IMR-90 (cell line): ENCODE results near the gene RAB3C. TPM values are rescaled to one million over a fixed set of nuclear protein-coding genes. Genes with fewer than 3 reads are reported as not detected.

Source experiments
- ATAC-seq: fragments of 200-7000 bp; cut with Tn5 transposase; 2 replicates; pipeline ENCODE4 v1.9.1; 2020; ENCODE audit warnings: low read depth, mild to moderate bottlenecking, moderate library complexity
- BruUV-seq: library from RNA; stranded (reverse); fragments of 400-500 nt; replicated peaks from 2 replicates; lab custom pipeline; 2021; lab: Mats Ljungman, UMichigan
- CTCF ChIA-PET: fragments of 300-600 bp; formaldehyde crosslinking; extraction: SDS; loops from one replicate; lab custom pipeline; 2021; ENCODE audit warnings: antibody characterized with exemption; lab: Yijun Ruan, JAX
- POLR2A ChIA-PET: fragments of 300-600 bp; sonication (Branson Sonifier 250); formaldehyde crosslinking; loops from one replicate; lab custom pipeline; 2022; ENCODE audit warnings: antibody characterized with exemption; ENCODE audit not compliant: unreplicated experiment; lab: Charles Lee
- DNase-seq: peaks from one replicate; pipeline ENCODE4 v3.0.0; 2013
- H2AFZ ChIP-seq: replicated peaks from 2 replicates; pipeline ENCODE3; 2013; ENCODE audit warnings: low read length, mild to moderate bottlenecking; ENCODE audit not compliant: poor library complexity
- H2AK5ac ChIP-seq: 2 replicates; pipeline ENCODE4 v1.6.1; 2013; ENCODE audit warnings: low read depth, low read length, inconsistent platforms
- H2AK9ac ChIP-seq: replicated peaks from 2 replicates; pipeline ENCODE3; 2013; ENCODE audit warnings: mild to moderate bottlenecking, low read depth, low read length, moderate library complexity; ENCODE audit not compliant: poor library complexity
- H2BK120ac ChIP-seq: 2 replicates; pipeline ENCODE4 v1.6.1; 2013; ENCODE audit warnings: low read depth, low read length, inconsistent platforms
- H2BK15ac ChIP-seq: 3 replicates; pipeline ENCODE4 v1.6.1; 2013; ENCODE audit warnings: low read depth, low read length, inconsistent platforms
- H2BK20ac ChIP-seq: 2 replicates; pipeline ENCODE4 v1.6.1; 2013; ENCODE audit warnings: low read depth, mild to moderate bottlenecking, inconsistent platforms, low read length, moderate library complexity
- H2BK5ac ChIP-seq: 2 replicates; pipeline ENCODE4 v1.6.1; 2013; ENCODE audit warnings: mild to moderate bottlenecking, low read depth, low read length, inconsistent platforms; ENCODE audit not compliant: poor library complexity, severe bottlenecking
- H3K14ac ChIP-seq: replicated peaks from 2 replicates; pipeline ENCODE4 v1.6.1; 2013; ENCODE audit warnings: low read depth, low read length, inconsistent platforms
- H3K18ac ChIP-seq: 2 replicates; pipeline ENCODE4 v1.6.1; 2013; ENCODE audit warnings: low read depth, low read length, control low read depth
- H3K23ac ChIP-seq: 2 replicates; pipeline ENCODE4 v1.6.1; 2013; ENCODE audit warnings: low read depth, low read length, inconsistent platforms
- H3K27ac ChIP-seq: 2 replicates; pipeline ENCODE4 v1.5.1; 2013; ENCODE audit warnings: mild to moderate bottlenecking, control low read depth, low read length; ENCODE audit not compliant: insufficient read depth
- H3K27me3 ChIP-seq: 2 replicates; pipeline ENCODE4 v1.6.1; 2013; ENCODE audit warnings: low read length; ENCODE audit not compliant: control insufficient read depth, insufficient read depth
- H3K36me3 ChIP-seq: 2 replicates; pipeline ENCODE4 v1.6.1; 2013; ENCODE audit warnings: low read length, mixed read lengths; ENCODE audit not compliant: control insufficient read depth, insufficient read depth
- H3K4ac ChIP-seq: 2 replicates; pipeline ENCODE4 v1.6.1; 2013; ENCODE audit warnings: low read depth, low read length, inconsistent platforms
- H3K4me1 ChIP-seq: 2 replicates; pipeline ENCODE4 v1.6.1; 2013; ENCODE audit warnings: low read length, mixed read lengths; ENCODE audit not compliant: control insufficient read depth, insufficient read depth
- H3K4me2 ChIP-seq: 2 replicates; pipeline ENCODE4 v1.6.1; 2013; ENCODE audit warnings: low read depth, mild to moderate bottlenecking, control low read depth, low read length, moderate library complexity
- H3K4me3 ChIP-seq: 2 replicates; pipeline ENCODE4 v1.5.1; 2013; ENCODE audit warnings: low read depth, mild to moderate bottlenecking, control low read depth, low read length, moderate library complexity; ENCODE audit not compliant: insufficient read depth
- H3K56ac ChIP-seq: 2 replicates; pipeline ENCODE4 v1.6.1; 2013; ENCODE audit warnings: low read length, inconsistent platforms; ENCODE audit not compliant: insufficient read depth; ENCODE audit errors: extremely low read depth
- H3K79me1 ChIP-seq, 2 experiments: 2 replicates each; pipeline ENCODE4 v1.6.1; 2013; ENCODE audit warnings: low read length in 2 of 2, inconsistent platforms in 1 of 2, low read depth in 1 of 2
- H3K9ac ChIP-seq: 2 replicates; pipeline ENCODE4 v1.6.1; 2013; ENCODE audit warnings: low read depth, low read length, control low read depth
- H3K9me1 ChIP-seq: 2 replicates; pipeline ENCODE4 v1.6.1; 2013; ENCODE audit warnings: low read length, inconsistent platforms; ENCODE audit not compliant: insufficient read depth
- H3K9me3 ChIP-seq: 2 replicates; pipeline ENCODE4 v1.6.1; 2013; ENCODE audit warnings: low read length; ENCODE audit not compliant: control insufficient read depth, insufficient read depth
- H4K20me1 ChIP-seq: 2 replicates; pipeline ENCODE4 v1.6.1; 2013; ENCODE audit warnings: low read length, inconsistent platforms; ENCODE audit not compliant: insufficient read depth
- H4K5ac ChIP-seq: 2 replicates; pipeline ENCODE4 v1.6.1; 2013; ENCODE audit warnings: mild to moderate bottlenecking, low read depth, low read length, control low read depth
- H4K8ac ChIP-seq, 2 experiments: 2 replicates each; pipeline ENCODE4 v1.6.1; 2013; ENCODE audit warnings: low read depth in 2 of 2, low read length in 2 of 2, control low read depth in 1 of 2, inconsistent platforms in 1 of 2
- H4K91ac ChIP-seq: 2 replicates; pipeline ENCODE4 v1.6.1; 2013; ENCODE audit warnings: low read depth, low read length, inconsistent platforms; ENCODE audit not compliant: insufficient read depth
- CHD1 ChIP-seq: IDR thresholded peaks from 2 replicates; pipeline ENCODE4 v1.6.1; 2012; ENCODE audit warnings: low read depth, low read length, improper control_type of control experiment
- FOS ChIP-seq: fragments of 150-350 bp; IDR thresholded peaks from 2 replicates; pipeline ENCODE4 v1.6.1; 2016; ENCODE audit warnings: low read depth, low read length
- MAFK ChIP-seq: IDR thresholded peaks from 2 replicates; pipeline ENCODE4 v1.6.1; 2012; ENCODE audit warnings: low read depth, low read length, improper control_type of control experiment
- MXI1 ChIP-seq: IDR thresholded peaks from 2 replicates; pipeline ENCODE4 v1.6.1; 2012; ENCODE audit warnings: low read depth, mild to moderate bottlenecking, low read length, moderate library complexity, borderline replicate concordance
- NFE2L2 ChIP-seq: fragments of 150-350 bp; IDR thresholded peaks from 2 replicates; pipeline ENCODE4 v1.6.1; 2016; ENCODE audit warnings: low read depth, mild to moderate bottlenecking, low read length
- RCOR1 ChIP-seq: IDR thresholded peaks from 2 replicates; pipeline ENCODE4 v1.6.1; 2012; ENCODE audit warnings: mild to moderate bottlenecking, low read length, improper control_type of control experiment; ENCODE audit not compliant: insufficient replicate concordance
- dilution Hi-C: fragments of 300-500 bp; cut with HindIII; formaldehyde crosslinking; loops from one replicate; pipeline ENCODE4 v1.14.3; 2018; ENCODE audit warnings: low sequenced_read_pairs; ENCODE audit not compliant: unreplicated experiment
- in situ Hi-C: fragments of 300-500 bp; cut with MboI; formaldehyde crosslinking; loops from 3 replicates; pipeline ENCODE4 v1.14.3; 2019; ENCODE audit warnings: low sequenced_read_pairs, inconsistent platforms, mixed read lengths
- intact Hi-C: fragments of 100-400 bp; cut with micrococcal nuclease; formaldehyde crosslinking; loops from 2 replicates; pipeline ENCODE4 v1.10.0; 2022
- polyA plus RNA-seq, 3 experiments: library from polyadenylated mRNA; depleted of rRNA; stranded (reverse); fragments of >200 nt; gene quantifications; 2 replicates each; pipeline ENCODE4 v1.2.3, GENCODE V29; 2012; ENCODE audit warnings: low replicate concordance in 1 of 3
- total RNA-seq: library from RNA; depleted of rRNA; stranded (reverse); fragments of >200 nt; gene quantifications from 2 replicates; pipeline ENCODE4 v1.2.3, GENCODE V29; 2012
- TF ChIP-seq, protein P1 (sequence below): fragments of 150-350 bp; IDR thresholded peaks from 2 replicates; pipeline ENCODE4 v1.6.1; 2016; ENCODE audit warnings: low read depth, mild to moderate bottlenecking, low read length, moderate library complexity, borderline replicate concordance
- TF ChIP-seq, protein P2 (sequence below): conservative IDR thresholded peaks from 2 replicates; pipeline ENCODE4 v1.5.1; 2012; ENCODE audit warnings: mild to moderate bottlenecking, low read depth, low read length, improper control_type of control experiment

Gene RAB3C
- total and polyA plus RNA-seq, 2 of the 4 experiments (the other 2 are of a cell fraction): not detected

DNA sequence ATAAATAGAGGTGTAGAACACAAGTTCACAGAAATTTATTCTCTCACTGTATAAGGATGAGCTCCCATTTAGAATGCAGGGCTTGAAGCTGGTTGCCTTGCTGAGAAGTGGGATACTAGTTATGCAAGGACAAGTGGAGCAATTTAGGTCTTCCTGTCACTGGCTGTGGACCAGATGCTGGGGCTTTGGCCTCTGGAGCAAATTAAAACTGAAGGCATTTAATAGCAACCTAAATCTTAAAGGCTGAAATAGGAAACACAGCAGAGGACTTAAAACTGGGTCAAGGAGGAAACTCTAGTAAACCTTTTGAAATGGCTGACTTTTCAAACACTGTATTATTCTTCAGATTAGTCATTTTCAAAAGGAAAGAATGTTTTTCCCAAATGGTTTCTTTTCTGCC lies 319.4 kb downstream of the RAB3C start:
- Histone ChIP-seq H2BK120ac (no peak overlapping the region), H2AFZ (no peak overlapping the region), H3K9me1 (no peaks in the 10 kb centered on the region), H3K18ac (no peak overlapping the region), H3K9me3 (no peaks in the 10 kb centered on the region), H3K14ac (no peak overlapping the region), H3K9ac (no peak overlapping the region), H2BK20ac (no peak overlapping the region), H3K56ac (no peak overlapping the region), H4K5ac (no peak overlapping the region), H3K36me3 (no peaks in the 10 kb centered on the region), H2BK5ac (no peak overlapping the region), H2AK9ac (no peak overlapping the region), H4K91ac (no peak overlapping the region), H2BK15ac (no peak overlapping the region), H3K4me1 (no peaks in the 10 kb centered on the region), H3K4me3 (no peak overlapping the region), H2AK5ac (no peak overlapping the region), H4K8ac (no peak overlapping the region), H3K27me3 (peaks cover 8% of the 10 kb centered on the region), H3K27ac (no peak overlapping the region), H3K4me2 (no peak overlapping the region), H3K23ac (no peak overlapping the region), H4K20me1 (no peaks in the 10 kb centered on the region), H3K79me1 (no peaks in the 10 kb centered on the region), H3K4ac (no peak overlapping the region)
- in situ Hi-C loops: no loop called here
- TF ChIP-seq CHD1: no peak
- TF ChIP-seq, protein P1, sequence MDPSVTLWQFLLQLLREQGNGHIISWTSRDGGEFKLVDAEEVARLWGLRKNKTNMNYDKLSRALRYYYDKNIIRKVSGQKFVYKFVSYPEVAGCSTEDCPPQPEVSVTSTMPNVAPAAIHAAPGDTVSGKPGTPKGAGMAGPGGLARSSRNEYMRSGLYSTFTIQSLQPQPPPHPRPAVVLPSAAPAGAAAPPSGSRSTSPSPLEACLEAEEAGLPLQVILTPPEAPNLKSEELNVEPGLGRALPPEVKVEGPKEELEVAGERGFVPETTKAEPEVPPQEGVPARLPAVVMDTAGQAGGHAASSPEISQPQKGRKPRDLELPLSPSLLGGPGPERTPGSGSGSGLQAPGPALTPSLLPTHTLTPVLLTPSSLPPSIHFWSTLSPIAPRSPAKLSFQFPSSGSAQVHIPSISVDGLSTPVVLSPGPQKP: no peak
- TF ChIP-seq MXI1: no peak
- TF ChIP-seq, protein P2, sequence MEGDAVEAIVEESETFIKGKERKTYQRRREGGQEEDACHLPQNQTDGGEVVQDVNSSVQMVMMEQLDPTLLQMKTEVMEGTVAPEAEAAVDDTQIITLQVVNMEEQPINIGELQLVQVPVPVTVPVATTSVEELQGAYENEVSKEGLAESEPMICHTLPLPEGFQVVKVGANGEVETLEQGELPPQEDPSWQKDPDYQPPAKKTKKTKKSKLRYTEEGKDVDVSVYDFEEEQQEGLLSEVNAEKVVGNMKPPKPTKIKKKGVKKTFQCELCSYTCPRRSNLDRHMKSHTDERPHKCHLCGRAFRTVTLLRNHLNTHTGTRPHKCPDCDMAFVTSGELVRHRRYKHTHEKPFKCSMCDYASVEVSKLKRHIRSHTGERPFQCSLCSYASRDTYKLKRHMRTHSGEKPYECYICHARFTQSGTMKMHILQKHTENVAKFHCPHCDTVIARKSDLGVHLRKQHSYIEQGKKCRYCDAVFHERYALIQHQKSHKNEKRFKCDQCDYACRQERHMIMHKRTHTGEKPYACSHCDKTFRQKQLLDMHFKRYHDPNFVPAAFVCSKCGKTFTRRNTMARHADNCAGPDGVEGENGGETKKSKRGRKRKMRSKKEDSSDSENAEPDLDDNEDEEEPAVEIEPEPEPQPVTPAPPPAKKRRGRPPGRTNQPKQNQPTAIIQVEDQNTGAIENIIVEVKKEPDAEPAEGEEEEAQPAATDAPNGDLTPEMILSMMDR: no peak
- no peak for TF ChIP-seq NFE2L2
- TF ChIP-seq RCOR1: no peak
- no peak for TF ChIP-seq MAFK
- TF ChIP-seq FOS: no peak
- DNase-seq (no peak), ATAC-seq (no peak)
- BruUV-seq: no TSS peak
- dilution Hi-C loops: no loop called here
- ChIA-PET POLR2A (no interaction called here), CTCF (no interaction called here)
- intact Hi-C loops: loop anchor here (5.0 kb wide), 1 partner anchor 460 kb away; no protein-coding TSS in a partner anchor
